ENCODE results near the gene MPI. TPM values are rescaled to one million over a fixed set of nuclear protein-coding genes. Genes with fewer than 3 reads are reported as not detected.

MPI gene
- total RNA-seq, 1 donor from 2014 or later, result 25.9 TPM

- no peaks in the 10 kb centered on the region for H3K27me3 Mint-ChIP-seq (ENCODE audit: low read depth, unreplicated experiment)
- H4K20me1 ChIP-seq (ENCODE audit: insufficient read depth, low read length), result peaks cover 12% of the 10 kb centered on the region
- no peaks in the 10 kb centered on the region for H3K9me3 Mint-ChIP-seq (ENCODE audit: unreplicated experiment)
- TF ChIP-seq EZH2 (IDR thresholded peaks at IDR 0.05; ENCODE audit: insufficient read depth, low read length) (no peak), CTCF (IDR thresholded peaks at IDR 0.05; ENCODE audit: insufficient read depth, low read depth, low read length) (no peak)
- H2AFZ ChIP-seq (ENCODE audit: low read depth, low read length), result no peak overlapping the region
- no peak overlapping the region for H3K9ac ChIP-seq (ENCODE audit: low read length)
- peaks cover 6% of the 10 kb centered on the region for H3K36me3 ChIP-seq (ENCODE audit: insufficient read depth, low read length)
- H3K4me1 Mint-ChIP-seq (ENCODE audit: low read depth, unreplicated experiment), result no peaks in the 10 kb centered on the region
- H3K27ac ChIP-seq (ENCODE audit: low read depth, low read length), result no peak overlapping the region
- H3K27me3 ChIP-seq (ENCODE audit: insufficient read depth, low read length), result no peaks in the 10 kb centered on the region
- peaks cover 9% of the 10 kb centered on the region for H3K36me3 Mint-ChIP-seq (ENCODE audit: low read depth, unreplicated experiment)
- H3K4me3 ChIP-seq (ENCODE audit: insufficient read depth, low read depth, low read length), result no peak overlapping the region
- H3K9me3 ChIP-seq (ENCODE audit: insufficient read depth, low read depth, low read length), result no peaks in the 10 kb centered on the region
- no peak for FAIRE-seq
- no peaks in the 10 kb centered on the region for H3K79me2 ChIP-seq (ENCODE audit: insufficient read depth, low read length)
- H3K27ac Mint-ChIP-seq (ENCODE audit: unreplicated experiment), result no peak overlapping the region
- H3K4me1 ChIP-seq (ENCODE audit: insufficient read depth, low read length), result peaks cover 12% of the 10 kb centered on the region
- DNase-seq (ENCODE audit: low read depth), result no peak
- H3K4me2 ChIP-seq (ENCODE audit: low read length), result no peak overlapping the region
- H3K4me3 Mint-ChIP-seq (ENCODE audit: unreplicated experiment), result no peak overlapping the region
These were observed 44.7 kb upstream of the MPI start for GRCh38 chr15:74845208-74845568.

GRCh38 chr15:74845581-74845980 lies 44.3 kb upstream of the MPI start:
- H3K27ac ChIP-seq (ENCODE audit: low read depth, low read length), result no peak overlapping the region
- H3K36me3 Mint-ChIP-seq (ENCODE audit: low read depth, unreplicated experiment), result peaks cover 9% of the 10 kb centered on the region

More at GRCh38 chr15:74845581-74845980, 44.3 kb upstream of the MPI start:
- H3K4me3 Mint-ChIP-seq (ENCODE audit: unreplicated experiment), result no peak overlapping the region
- H3K27me3 Mint-ChIP-seq (ENCODE audit: low read depth, unreplicated experiment), result no peaks in the 10 kb centered on the region
- H3K27me3 ChIP-seq (ENCODE audit: insufficient read depth, low read length), result no peaks in the 10 kb centered on the region
- H3K4me3 ChIP-seq (ENCODE audit: insufficient read depth, low read depth, low read length), result no peak overlapping the region
- no peak overlapping the region for H2AFZ ChIP-seq (ENCODE audit: low read depth, low read length)
- FAIRE-seq (no peak), DNase-seq (ENCODE audit: low read depth) (no peak)
- no peaks in the 10 kb centered on the region for H3K79me2 ChIP-seq (ENCODE audit: insufficient read depth, low read length)
- TF ChIP-seq CTCF (IDR thresholded peaks at IDR 0.05; ENCODE audit: insufficient read depth, low read depth, low read length), result no peak
- TF ChIP-seq EZH2 (IDR thresholded peaks at IDR 0.05; ENCODE audit: insufficient read depth, low read length), result no peak
- no peaks in the 10 kb centered on the region for H3K9me3 ChIP-seq (ENCODE audit: insufficient read depth, low read depth, low read length)
- no peaks in the 10 kb centered on the region for H3K4me1 Mint-ChIP-seq (ENCODE audit: low read depth, unreplicated experiment)
- peaks cover 12% of the 10 kb centered on the region for H3K4me1 ChIP-seq (ENCODE audit: insufficient read depth, low read length)
- H3K9ac ChIP-seq (ENCODE audit: low read length), result no peak overlapping the region
- no peaks in the 10 kb centered on the region for H3K9me3 Mint-ChIP-seq (ENCODE audit: unreplicated experiment)
- no peak overlapping the region for H3K4me2 ChIP-seq (ENCODE audit: low read length)
- peaks cover 12% of the 10 kb centered on the region for H4K20me1 ChIP-seq (ENCODE audit: insufficient read depth, low read length)
- no peak overlapping the region for H3K27ac Mint-ChIP-seq (ENCODE audit: unreplicated experiment)
- H3K36me3 ChIP-seq (ENCODE audit: insufficient read depth, low read length), result peaks cover 8% of the 10 kb centered on the region

Data from astrocyte (in vitro differentiated cells and primary cell).